Pancreas (tissue), 10 donors: ENCODE data around the gene ATP8A2. TPM values are rescaled to one million over a fixed set of nuclear protein-coding genes. Genes with fewer than 3 reads are reported as not detected.
A peak's percentile ranks its signal among the peaks of the same experiment; 100 is the strongest.
"Not testable (repeated sequence)": the region's sequence is repeated elsewhere in the genome, so short reads cannot be mapped to it uniquely, and the experiment has no call there.

Experiments
- ATAC-seq, 4 donors: fragments of 200-7000 bp; cut with Tn5 transposase; one replicate each; pipeline versions ENCODE4 v1.8.0 to v1.9.1; 2020; ENCODE audit warnings: mild to moderate bottlenecking in 4 of 4, moderate library complexity in 4 of 4
- DNase-seq, 6 donors: peaks; one replicate each; pipeline ENCODE4 v3.0.0-alpha.2; 2020
- FAIRE-seq: peaks from 2 replicates; lab custom pipeline; 2012; peaks lifted over from hg19 to GRCh38; lab: Jason Lieb, UNC
- H3K27ac ChIP-seq, 4 donors: fragments of 200-600 bp; sonication (generic); 1 replicate in 3 of 4; 2 replicates in 1 of 4; pipeline versions ENCODE4 v1.5.0 to v1.8.0; 2020
- H3K27me3 ChIP-seq, 4 donors: fragments of 200-600 bp; one replicate each; pipeline ENCODE4 v1.8.0; 2021
- H3K36me3 ChIP-seq, 3 donors: fragments of 200-600 bp; sonication (generic) in 1 of 3; one replicate each; pipeline versions ENCODE4 v1.5.0 to v1.8.0; 2020 to 2021
- H3K4me1 ChIP-seq, 3 donors: fragments of 200-600 bp; one replicate each; pipeline ENCODE4 v1.8.0; 2021
- H3K4me3 ChIP-seq, 4 donors: fragments of 200-600 bp; sonication (generic) in 2 of 4; one replicate each; pipeline versions ENCODE4 v1.5.0 to v1.8.0; 2020 to 2021
- H3K9me3 ChIP-seq, 4 donors: fragments of 200-600 bp; one replicate each; pipeline ENCODE4 v1.8.0; 2021
- CTCF ChIP-seq, 4 donors: fragments of 200-600 bp; sonication (generic) in 3 of 4; IDR thresholded peaks; one replicate each; pipeline versions ENCODE4 v1.5.0 to v1.8.0; 2021; ENCODE audit warnings: antibody characterized with exemption in 4 of 4
- WGBS, 2 donors: extraction: QIAGEN DNeasy Blood & Tissue Kit; methylation state at CpG; one replicate each; pipeline ENCODE4 v1.1.7; 2013; 5-methylcytosine and 5-hydroxymethylcytosine counted together
- intact Hi-C, 3 donors: fragments of 100-400 bp; cut with DNase I; formaldehyde crosslinking; loops; one replicate each; pipeline versions ENCODE4 v1.11.1 to v1.14.2; 2022
- polyA plus RNA-seq, 2 donors: library from polyadenylated mRNA; stranded (reverse); fragments of 200-250 nt; gene quantifications; one replicate each; pipeline ENCODE4 v1.2.3, GENCODE V29; 2013
- total RNA-seq, 6 donors: library from RNA; stranded (reverse); fragmentation: NEBNext Ultra II Directional in 4 of 6; extraction: Animal tissue kit (Norgen Biotek cat#: 25700) in 4 of 6; gene quantifications; one replicate each; pipeline versions ENCODE4 v1.2.1 to v1.2.4, GENCODE V29; 2021 to 2023
- donor health status: healthy with polysubstance abuse.
- donor health status: DM: no; HTN: no; CAD: no; lungs with moderate emphysema.
- donor health status: DM: no; HTN: no; CAD: no.
- donor health status: control.
- donor health status: control.
- donor health status: Bipolar disorder and iron deficiency.
- donor health status: DM: yes; HTN: yes; CAD: no.
- donor health status: DM: no; HTN: no; CAD: no.
- donor health status: DM: no; HTN: no; CAD: no.
- donor health status: DM: yes; HTN: yes; CAD: no.

ATP8A2 gene
- total and polyA plus RNA-seq, 8 donors, result 0.04 to 0.28 (median 0.14) TPM

DNA sequence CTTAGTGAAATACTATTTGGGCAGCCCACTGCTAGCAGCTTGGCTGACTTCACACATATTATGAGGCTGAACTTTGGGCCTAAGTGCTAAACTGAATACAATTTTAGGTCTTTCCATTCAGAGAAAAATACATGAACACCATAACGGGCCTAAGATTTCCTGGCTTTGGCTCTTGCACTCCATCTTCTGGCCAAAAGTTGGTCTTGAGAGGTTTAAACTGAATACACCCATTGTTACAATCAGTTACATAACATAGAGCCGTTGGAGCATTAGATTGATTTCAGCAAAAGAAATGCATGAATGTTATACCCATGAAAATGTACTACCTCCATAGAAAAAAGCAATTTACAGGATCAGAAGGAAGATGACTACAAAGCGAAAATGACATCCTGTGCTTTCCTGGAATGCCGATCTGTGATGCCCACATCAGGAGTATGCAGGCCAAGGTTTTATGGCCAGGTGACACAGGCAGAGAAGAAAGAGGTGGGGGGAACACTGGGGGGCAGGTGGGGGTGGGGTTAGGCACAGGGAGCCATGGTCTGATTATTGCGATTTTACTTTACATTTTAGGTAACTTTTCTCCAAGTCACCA lies 691.2 kb downstream of the ATP8A2 start:
- FAIRE-seq, result no peak
- peak in 2 of 6 donors; percentile 35 to 45 for DNase-seq
- 29 to 38% methylated on average over 5 of the region's 5 CpGs for WGBS, 2 donors
- H3K36me3 ChIP-seq, result no peaks in the 10 kb centered on the region
- no peaks in the 10 kb centered on the region for H3K4me1 ChIP-seq
- peak; percentile 48 to 92 (median 86) for ATAC-seq
- H3K4me3 ChIP-seq, result no peak overlapping the region
- peak; percentile 11 to 61 (median 32) for TF ChIP-seq CTCF (IDR thresholded peaks at IDR 0.05)
- intact Hi-C loops, result loop anchor here in 1 of 3 donors (10.0 kb wide), 1 partner anchor 488 kb away; no protein-coding TSS in a partner anchor
- no peaks in the 10 kb centered on the region for H3K9me3 ChIP-seq
- H3K27me3 ChIP-seq, result no peaks in the 10 kb centered on the region
- no peak overlapping the region for H3K27ac ChIP-seq

DNA sequence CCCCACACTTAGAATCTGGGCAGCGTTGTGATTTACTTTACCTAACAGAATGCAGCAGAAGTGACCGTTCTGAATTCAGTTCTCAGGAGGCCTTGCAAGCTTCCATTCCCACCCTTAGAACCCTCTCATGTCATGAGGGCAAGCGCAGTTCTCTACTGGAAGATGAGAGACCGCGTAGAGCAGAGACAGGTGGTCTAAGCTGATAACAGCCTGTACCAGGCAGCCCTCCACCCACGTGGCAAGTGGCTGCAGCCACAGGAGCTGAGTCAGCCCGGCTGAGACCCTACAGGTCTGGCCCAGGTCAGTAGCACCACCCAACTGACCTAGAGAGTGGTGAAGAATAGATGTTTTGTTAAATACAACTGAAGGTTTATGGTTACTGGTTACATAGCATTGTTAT lies 694.7 kb downstream of the ATP8A2 start:
- WGBS, 2 donors, result 63 to 68% methylated on average over 7 of the region's 7 CpGs

GRCh38 chr13:26067601-26068000 lies 695.8 kb downstream of the ATP8A2 start:
- intact Hi-C loops, result loop anchor here (5.0 to 10.0 kb wide), 3 partner anchors 490 to 495 kb away; no protein-coding TSS in a partner anchor
- FAIRE-seq (no peak), ATAC-seq (no peak), DNase-seq (no peak)
- 87 to 92% methylated on average over 3 of the region's 3 CpGs for WGBS, 2 donors
- TF ChIP-seq CTCF (IDR thresholded peaks at IDR 0.05), result no peak
- no peaks in the 10 kb centered on the region for H3K36me3 ChIP-seq
- no peak overlapping the region for H3K27ac ChIP-seq
- no peaks in the 10 kb centered on the region for H3K27me3 ChIP-seq
- H3K4me3 ChIP-seq, result no peak overlapping the region
- no peaks in the 10 kb centered on the region for H3K4me1 ChIP-seq
- no peaks in the 10 kb centered on the region for H3K9me3 ChIP-seq

More for the DNA sequence above, 694.7 kb downstream of the ATP8A2 start:
- H3K4me3 ChIP-seq, H3K4me1 ChIP-seq, DNase-seq, H3K27me3 ChIP-seq, H3K36me3 ChIP-seq, H3K27ac ChIP-seq, FAIRE-seq, H3K9me3 ChIP-seq, ATAC-seq: not testable (repeated sequence)
- intact Hi-C loops, result loop anchor here (5.0 to 10.0 kb wide), 3 partner anchors 489 to 494 kb away; no protein-coding TSS in a partner anchor

DNA sequence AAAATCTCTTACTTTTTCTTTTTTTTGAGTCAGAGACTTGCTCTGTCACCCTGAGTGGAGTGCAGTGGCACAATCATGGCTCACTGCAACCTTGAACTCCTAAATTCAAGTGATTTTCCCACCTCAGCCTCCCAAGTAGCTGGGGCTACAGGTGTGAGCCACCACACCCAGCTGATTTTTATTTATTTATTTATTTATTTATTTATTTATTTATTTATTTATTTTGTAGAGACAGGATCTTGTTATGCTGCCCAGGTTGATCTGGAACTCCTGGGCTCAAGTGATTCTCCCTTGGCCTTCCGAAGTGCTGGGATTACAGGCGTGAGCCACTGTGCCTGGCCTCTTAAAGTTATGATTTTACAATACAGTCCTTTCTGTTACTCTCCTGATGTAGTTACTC lies 696.6 kb downstream of the ATP8A2 start:
- intact Hi-C loops, result loop anchor here (5.0 to 10.0 kb wide), 3 partner anchors 491 to 496 kb away; no protein-coding TSS in a partner anchor
- H3K36me3 ChIP-seq, result not testable (repeated sequence)
- 96 to 98% methylated on average over 2 of the region's 2 CpGs for WGBS, 2 donors

DNA sequence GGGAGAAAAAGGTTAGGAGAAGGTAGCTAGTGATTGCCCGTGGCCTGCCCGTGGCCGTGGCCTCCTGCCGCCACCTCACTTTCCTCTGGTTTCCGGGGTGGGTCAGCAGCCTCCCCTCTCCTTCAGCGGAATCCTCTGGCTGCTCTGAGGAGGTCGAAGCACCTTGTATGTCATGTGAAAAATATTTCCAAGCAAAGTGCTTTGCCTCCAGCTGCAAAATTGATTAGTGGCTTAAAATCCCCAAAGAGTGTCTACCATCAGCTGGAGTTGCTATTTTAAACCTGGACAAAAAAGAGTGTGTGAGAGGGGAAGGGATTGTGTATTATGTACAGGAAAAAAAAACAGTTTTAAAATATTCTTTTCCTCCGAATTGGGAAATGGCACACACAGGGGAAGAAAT lies 697.9 kb downstream of the ATP8A2 start:
- ATAC-seq, H3K27me3 ChIP-seq, FAIRE-seq, H3K9me3 ChIP-seq, H3K4me1 ChIP-seq, H3K36me3 ChIP-seq, H3K4me3 ChIP-seq, DNase-seq, H3K27ac ChIP-seq: not testable (repeated sequence)
- intact Hi-C loops, result loop anchor here (5.0 to 10.0 kb wide), 3 partner anchors 492 to 497 kb away; no protein-coding TSS in a partner anchor
- 61 to 64% methylated on average over 8 of the region's 8 CpGs for WGBS, 2 donors

More for the DNA sequence above, 696.6 kb downstream of the ATP8A2 start:
- FAIRE-seq, H3K27ac ChIP-seq, DNase-seq, H3K27me3 ChIP-seq, H3K9me3 ChIP-seq, ATAC-seq, H3K4me3 ChIP-seq, H3K4me1 ChIP-seq: not testable (repeated sequence)

DNA sequence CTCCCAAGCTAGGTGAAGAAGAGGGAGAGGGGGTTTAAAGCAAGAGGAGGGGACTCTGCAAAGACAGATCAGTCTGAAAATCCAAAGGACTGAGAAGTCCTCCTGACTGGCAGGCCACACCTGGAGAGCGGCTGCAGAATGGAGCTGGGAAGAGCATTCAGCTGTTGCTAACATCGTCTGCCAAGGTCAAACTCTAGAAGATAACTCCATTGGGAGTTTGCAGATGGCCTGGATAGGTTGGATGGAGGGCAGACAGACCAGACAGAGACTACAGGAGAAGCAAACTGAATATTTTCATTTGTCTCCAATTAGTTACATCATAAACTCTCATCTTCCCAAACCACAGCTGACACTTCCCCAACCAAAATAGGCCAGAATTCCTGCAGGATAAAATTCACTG lies 699.9 kb downstream of the ATP8A2 start:
- intact Hi-C loops, result no loop called here

DNA sequence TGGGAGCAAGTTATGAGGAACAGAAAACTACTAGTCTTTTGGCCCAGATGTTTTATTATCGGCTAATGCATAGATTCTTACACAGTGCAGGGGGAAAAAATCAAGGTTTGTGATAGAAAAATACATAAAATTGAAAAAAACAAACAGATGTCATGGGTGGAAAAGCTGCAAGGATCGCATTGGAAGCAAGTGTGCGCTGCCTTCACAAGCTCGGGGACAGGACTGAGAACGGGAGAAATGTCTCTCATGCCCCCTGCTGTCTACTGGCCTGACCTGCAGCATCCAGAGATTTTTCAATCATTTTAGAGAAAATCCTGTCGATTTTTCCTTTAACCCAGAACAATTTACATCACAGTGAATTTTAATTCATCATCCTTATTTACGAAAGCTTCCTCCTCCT lies 700.6 kb downstream of the ATP8A2 start:
- intact Hi-C loops, DNase-seq, H3K4me3 ChIP-seq, H3K9me3 ChIP-seq, H3K36me3 ChIP-seq, H3K27me3 ChIP-seq, H3K4me1 ChIP-seq, H3K27ac ChIP-seq: not testable (repeated sequence)
- WGBS, 2 donors, result 5 to 7% methylated on average over 5 of the region's 7 CpGs
- FAIRE-seq (peak; percentile 98), ATAC-seq (peak; percentile 58 to 91 (median 90))

More for the DNA sequence above, 699.9 kb downstream of the ATP8A2 start:
- no peak for DNase-seq
- no peak for FAIRE-seq
- no peak for TF ChIP-seq CTCF (IDR thresholded peaks at IDR 0.05)
- WGBS, 2 donors, result 66 to 78% methylated on average over 2 of the region's 2 CpGs
- H3K9me3 ChIP-seq, result no peaks in the 10 kb centered on the region
- no peaks in the 10 kb centered on the region for H3K36me3 ChIP-seq
- no peak overlapping the region for H3K27ac ChIP-seq
- H3K27me3 ChIP-seq, result no peaks in the 10 kb centered on the region
- no peaks in the 10 kb centered on the region for H3K4me1 ChIP-seq
- no peak overlapping the region for H3K4me3 ChIP-seq
- ATAC-seq, result no peak
